HG02973 (cell line): Measurements from ENCODE around the gene SLC35B1.
A peak's percentile ranks its signal among the peaks of the same experiment; 100 is the strongest.

Experiments used
- ATAC-seq: cut with Tn5 transposase; IDR thresholded peaks from one replicate; pipeline ENCODE4 v1.9.1; 2021; ENCODE audit warnings: moderate library complexity; ENCODE audit not compliant: unreplicated experiment

Gene SLC35B1, protein sequence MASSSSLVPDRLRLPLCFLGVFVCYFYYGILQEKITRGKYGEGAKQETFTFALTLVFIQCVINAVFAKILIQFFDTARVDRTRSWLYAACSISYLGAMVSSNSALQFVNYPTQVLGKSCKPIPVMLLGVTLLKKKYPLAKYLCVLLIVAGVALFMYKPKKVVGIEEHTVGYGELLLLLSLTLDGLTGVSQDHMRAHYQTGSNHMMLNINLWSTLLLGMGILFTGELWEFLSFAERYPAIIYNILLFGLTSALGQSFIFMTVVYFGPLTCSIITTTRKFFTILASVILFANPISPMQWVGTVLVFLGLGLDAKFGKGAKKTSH

DNA sequence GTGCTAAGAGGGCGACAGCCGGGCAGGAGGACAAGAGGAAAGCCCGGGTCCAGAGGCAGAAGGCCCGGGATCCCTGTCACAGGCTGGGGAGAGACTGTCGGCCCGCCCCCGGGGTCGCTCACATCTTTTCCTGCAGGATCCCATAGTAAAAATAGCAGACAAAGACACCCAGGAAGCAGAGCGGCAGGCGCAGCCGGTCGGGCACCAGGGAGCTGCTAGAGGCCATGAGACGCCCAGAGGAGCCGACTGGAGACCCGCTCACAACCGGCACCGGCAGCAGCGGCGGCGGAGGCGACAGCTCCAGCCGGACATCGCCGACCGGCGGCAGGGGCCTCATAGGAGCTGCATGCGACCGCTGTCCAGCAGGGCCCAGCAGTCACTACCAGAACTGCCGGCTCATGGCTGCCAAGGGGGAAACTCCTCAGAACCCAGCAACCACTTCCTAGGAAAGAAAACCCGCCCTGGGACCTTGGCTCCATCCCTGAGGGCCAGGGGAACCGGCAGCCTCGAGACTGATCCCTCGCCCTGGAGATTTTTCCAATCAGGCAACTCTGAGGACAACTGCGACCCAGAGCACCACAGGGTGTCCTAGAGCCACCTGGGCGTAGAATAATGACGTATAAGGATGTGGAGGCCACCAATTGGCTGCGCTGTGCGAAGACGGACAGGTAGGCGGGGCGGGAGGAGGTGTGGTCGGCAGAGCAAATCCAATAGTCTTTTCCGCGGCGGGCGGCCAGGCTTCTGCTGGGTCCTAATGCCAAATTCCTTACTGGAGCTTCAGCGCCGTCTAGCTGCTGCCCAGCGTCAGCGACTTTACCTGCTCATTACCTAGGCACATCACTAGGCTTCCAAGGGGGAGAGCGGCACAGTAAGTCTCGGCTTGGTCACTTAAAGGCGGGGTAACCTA is at the start of gene SLC35B1:
Gene SLC35B1 (minus strand): TSS at position 357 of the 907 bp plus-strand sequence. CDS start 131 bp downstream, at position 226.
- ATAC-seq = peak; percentile 78

- no peak for ATAC-seq
Observed at GRCh38 chr17:49757151-49757777, 49.5 kb upstream of the SLC35B1 start.

DNA sequence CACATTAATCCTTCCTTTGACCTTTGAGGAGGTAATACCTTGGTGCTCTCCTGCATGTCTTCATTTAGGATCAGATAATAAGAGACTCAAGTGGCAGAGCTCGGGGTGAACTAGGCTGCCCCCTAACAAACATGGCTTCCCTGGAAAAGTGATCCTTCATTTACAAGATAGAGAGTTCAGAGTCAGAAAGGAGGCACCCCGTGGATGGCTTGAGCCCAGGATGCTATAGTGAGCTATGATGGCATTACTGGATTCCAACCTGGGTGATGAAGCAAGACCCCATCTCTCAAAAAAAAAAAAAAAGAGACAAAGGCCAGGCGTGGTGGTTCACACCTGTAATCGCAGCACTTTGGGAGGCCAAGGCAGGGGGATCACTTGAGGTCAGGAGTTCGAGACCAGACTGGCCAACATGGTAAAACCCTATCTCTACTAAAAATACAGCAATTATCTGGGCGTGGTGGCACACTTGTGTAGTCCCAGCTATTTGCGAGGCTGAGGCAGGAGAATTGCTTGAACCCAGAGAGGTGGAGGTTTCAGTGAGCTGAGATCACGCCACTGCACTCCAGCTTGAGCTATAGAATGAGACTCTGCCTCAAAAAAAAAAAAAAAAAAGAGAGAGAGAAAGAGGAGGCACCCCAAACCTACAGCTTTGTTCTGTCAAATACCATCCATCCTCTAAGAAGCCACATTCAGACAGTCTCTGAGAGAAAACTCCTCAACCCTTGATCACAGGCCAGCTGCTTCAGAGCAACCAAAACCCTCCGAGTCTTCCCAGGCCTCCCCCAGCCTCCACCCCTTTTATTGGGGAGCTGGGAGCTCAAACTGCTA is 48.8 kb upstream of the SLC35B1 start:
- ATAC-seq = no peak

- no peak for ATAC-seq
Observed at GRCh38 chr17:49755663-49756283, 48.0 kb upstream of the SLC35B1 start.

DNA sequence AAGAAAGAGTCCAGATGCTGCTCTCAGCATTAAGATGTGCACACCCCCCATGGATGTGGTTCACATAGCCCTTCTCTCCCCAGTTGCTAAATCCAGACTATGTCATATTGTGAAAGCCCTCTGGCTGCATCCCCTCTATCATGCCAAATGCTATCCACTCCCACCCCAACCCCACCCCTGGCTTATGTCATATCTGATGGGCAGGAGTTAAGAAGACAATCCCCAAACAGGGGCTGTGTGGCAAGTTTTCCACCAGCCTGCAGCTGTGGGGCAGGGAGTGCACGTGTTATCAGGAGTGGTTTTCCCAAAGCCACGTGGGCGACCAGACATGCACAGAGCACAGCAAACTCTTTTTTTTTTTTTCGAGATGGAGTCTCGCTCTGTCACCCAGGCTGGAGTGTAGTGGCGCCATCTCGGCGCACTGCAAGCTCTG is 46.2 kb upstream of the SLC35B1 start:
- ATAC-seq = no peak

GRCh38 chr17:49752508-49752907 is 44.7 kb upstream of the SLC35B1 start:
- ATAC-seq = no peak

DNA sequence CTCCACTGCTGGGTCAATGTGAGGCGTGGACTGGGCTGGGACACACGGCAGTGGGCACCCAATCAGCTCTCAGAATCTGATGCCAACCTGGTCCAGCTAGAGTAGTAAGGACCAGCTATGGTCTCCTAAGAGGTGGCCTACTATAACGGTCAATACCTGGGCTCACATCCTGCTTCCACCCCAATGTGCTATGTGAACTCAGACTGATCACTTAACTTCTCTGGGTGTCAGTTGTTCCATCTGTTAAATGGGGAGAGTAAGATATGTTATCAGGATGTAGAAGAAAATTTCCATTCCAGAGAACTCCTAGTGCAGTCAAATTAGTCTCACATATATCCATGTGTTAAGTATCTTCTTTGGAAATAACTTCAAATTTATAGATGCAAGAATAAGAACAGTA is 42.0 kb upstream of the SLC35B1 start:
- ATAC-seq = no peak

DNA sequence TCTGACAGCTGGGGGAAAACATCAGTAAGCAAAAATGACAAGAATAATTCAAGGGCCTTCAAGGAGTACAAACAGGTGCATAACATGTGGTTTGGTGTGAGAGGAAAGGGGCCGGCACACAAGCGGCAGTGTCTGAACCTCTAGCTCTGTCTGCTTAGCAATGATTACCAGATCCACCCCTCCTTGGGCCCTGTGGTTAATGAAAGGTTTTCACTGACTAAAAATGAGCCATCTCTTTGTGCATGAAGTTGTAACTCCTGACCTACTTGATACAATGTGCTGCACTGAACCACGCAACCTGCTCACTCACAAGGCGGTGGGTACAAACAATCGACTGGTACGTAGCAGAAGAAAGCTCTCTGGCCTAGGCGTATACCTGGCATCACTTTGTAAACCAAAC is 41.0 kb upstream of the SLC35B1 start:
- peak; percentile 76 for ATAC-seq

DNA sequence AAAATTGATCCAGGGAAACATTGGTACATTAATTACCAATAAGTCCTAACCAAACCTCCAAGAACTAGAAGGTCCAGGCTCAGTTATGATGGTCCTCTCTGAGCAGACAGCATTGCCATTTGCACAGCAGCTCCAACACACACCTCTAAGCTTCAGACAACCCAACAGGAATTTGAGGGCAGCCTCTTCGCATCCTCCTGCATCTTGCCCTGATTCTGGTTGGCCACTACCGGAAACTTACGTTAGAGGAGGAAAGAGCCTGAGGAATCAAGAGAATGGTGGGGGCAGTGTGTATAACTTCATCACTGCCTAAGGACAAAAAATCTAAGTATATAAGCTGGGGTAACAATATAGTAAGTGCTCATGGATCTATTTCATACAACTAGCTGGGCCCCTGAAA is 40.5 kb upstream of the SLC35B1 start:
- no peak for ATAC-seq

GRCh38 chr17:49747632-49748031 is 39.9 kb upstream of the SLC35B1 start:
- ATAC-seq = no peak

DNA sequence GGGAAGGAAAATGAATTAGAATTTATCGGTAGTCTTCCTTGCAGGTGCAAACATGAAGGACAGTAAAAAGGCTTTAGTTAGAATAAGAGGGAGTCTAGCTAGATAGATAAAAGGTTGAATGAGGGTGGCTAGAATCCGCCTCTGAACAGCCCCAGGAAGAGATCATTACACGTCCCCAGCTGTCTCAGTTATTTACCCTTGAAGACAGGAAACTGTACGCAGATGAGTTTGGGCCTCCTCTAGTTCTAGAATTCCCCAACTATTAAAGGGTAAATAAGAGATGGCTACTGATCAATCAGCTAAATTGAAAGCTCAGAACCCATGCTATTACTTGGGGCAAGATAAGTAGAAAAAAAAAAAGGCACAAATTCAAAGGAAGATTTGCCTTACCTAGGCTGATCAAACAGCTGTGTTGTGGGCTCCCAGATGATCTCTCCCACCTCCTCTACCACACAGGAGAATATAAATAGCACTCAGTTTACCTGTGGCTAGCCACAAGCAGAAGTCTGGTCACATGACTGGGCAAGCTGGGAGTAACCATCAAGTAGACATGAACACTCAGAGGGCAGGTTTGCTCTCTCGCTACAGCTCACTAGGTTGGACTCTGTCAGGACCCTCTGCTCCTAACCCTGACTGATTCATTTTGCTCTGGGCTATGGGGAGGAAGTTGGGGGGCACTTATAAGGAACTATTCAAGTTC is 39.2 kb upstream of the SLC35B1 start:
- peak; percentile 30 for ATAC-seq

DNA sequence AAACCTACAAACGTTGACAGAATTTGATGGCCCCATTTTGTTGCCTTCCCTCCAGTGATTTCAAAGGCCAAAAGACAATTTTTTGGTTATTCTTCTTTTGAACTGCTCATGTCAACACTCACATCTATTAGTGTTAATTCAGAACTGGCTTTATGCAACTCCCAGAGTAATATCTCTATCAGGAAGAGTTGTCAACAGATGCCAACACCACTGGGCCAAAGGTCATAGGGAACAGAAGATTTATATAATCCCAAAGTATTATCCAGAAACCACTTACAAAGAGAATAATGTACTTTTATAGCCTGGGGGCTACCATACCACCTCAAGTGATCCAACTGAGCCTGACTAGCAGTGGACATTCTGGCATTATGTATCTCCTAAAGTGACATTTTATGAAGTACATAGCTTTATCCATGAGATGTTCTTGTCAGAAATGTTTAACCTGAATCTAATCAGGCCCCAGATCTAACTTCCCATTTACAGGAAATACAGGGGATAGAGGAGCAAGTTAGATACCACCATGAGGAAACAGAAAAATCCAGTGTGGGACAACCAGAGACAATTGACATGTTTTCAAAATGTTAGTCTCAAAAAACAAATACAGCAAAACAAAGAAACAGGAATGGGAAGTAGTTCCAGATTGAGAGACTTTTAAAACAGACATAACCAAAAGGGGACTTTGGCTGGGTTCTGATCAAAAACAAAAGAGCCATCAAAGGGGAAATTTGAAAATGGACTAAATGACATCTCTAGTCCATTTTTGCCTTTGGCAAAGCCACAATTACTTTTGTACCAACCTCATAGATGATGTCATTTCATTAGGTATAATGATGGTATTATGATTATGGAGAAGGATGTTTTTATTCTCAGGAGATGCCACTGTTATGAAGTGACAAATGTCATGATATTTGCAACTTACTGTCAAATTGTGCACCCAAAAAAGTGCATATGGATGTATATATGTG is 37.7 kb upstream of the SLC35B1 start:
- ATAC-seq = no peak

DNA sequence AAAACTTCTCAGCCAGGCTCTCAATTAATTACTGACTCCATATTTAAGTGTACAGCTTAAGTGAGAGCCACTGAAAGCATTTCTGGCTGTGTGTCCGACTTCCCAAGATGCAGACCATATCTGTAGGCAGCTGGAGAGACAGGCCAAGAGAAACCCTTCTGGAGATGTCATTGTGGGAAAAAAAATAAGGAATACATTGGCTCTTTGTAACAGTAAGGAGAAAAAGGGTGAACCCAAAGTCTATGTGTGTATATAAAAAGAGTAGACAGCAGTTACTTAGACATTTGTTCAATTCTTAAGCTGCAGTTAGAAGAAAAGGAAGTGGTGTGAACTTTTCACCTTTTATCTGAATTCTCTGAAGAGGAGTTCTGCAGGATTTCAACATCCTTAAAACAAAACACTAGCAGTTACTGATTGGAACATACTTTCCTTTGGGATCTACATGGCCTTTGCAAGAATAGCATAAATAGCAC is 34.4 kb upstream of the SLC35B1 start:
- ATAC-seq = no peak

DNA sequence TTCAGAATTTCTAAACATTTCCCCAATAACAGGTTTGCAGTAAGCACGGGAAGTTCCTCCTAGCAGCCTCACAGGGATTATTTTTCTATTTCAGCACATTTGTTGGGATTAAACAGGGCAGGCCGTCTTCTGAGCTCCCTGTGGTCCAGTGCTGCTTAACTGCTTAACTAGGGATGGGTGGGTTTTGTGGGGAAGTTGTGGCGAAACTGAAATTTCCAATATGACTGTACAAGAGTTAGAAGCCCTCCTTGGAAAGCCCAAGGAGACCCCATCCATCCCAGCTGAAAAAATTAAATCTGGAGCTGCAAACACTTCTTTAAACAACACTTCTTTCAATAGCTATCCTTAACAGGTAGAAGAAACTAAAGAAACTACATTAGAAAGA is 33.9 kb upstream of the SLC35B1 start:
- ATAC-seq = no peak

DNA sequence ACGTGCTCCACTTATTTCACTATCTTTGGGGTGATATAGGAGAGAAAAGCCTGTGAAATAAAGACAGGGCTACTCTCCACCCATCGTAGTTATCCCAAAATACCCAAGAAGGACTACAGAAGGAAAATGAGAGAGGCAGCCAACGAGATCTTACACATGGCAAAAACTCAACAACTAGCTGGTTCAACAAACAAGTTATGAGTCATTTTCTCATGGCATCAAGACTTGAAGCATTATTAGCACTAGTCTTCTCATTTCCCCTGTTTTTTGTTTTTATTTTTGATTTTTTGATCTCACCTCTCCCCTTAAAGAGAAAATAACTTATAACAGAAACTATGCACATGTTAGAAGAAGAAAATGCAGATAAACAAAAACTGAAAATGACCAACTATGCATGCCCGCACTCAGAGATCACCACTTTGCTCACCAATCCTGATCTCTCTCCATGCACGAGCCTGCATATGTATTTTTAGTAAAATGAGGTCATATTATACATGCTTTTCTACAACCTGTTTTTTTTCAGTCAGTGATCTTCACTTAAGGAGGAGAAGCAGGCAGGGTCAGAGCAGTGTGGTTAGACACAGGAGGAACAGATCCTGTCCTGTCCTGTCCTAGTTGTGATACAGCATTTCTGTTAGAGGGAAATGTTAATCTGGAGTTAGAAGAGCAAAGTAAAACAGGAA is 33.4 kb upstream of the SLC35B1 start:
- no peak for ATAC-seq

DNA sequence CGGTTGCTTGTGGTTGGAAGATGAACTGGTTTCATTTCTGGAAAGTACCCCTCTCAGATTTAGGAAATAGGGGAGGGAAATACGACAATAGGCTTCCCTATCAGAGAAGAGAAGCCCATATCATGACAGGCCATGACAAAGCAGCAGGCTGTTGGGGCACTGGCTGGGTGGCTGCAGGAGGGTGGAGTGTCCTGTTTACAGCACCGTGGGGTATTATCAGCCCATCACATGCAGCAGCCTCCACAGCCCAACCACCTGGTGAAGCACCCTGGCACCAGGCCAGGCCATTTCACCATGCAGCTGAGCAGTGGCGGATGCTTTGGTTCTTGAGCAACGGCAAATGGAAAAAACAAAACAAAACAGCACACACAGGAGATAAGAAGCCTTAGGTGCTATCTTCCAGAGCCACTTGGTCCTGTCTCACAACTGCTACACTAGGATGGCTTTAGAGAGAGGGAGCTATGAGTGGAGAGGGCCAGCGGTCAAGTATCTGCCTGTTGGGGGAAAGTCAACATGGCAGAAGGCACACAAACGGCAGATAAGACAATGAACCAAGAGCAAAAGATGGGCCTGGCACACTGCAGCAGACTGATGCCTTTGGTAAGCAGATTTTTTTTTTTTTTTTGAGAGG is 32.0 kb upstream of the SLC35B1 start:
- no peak for ATAC-seq

- no peak for ATAC-seq
Observed at GRCh38 chr17:49738456-49739163, 30.8 kb upstream of the SLC35B1 start.
